Astrocyte (in vitro differentiated cells and primary cell): Measurements from ENCODE around the gene SLC6A9.

ENCODE experiments used
- EZH2 ChIP-seq: IDR thresholded peaks from 2 replicates; pipeline ENCODE4 v1.6.1; 2012; ENCODE audit warnings: mild to moderate bottlenecking, low read length, inconsistent platforms; ENCODE audit not compliant: insufficient read depth
- TF ChIP-seq, protein P1 (sequence below): IDR thresholded peaks from 2 replicates; pipeline ENCODE4 v1.5.1; 2011; ENCODE audit warnings: low read depth, mild to moderate bottlenecking, inconsistent platforms, low read length, moderate library complexity; ENCODE audit not compliant: insufficient read depth

DNA sequence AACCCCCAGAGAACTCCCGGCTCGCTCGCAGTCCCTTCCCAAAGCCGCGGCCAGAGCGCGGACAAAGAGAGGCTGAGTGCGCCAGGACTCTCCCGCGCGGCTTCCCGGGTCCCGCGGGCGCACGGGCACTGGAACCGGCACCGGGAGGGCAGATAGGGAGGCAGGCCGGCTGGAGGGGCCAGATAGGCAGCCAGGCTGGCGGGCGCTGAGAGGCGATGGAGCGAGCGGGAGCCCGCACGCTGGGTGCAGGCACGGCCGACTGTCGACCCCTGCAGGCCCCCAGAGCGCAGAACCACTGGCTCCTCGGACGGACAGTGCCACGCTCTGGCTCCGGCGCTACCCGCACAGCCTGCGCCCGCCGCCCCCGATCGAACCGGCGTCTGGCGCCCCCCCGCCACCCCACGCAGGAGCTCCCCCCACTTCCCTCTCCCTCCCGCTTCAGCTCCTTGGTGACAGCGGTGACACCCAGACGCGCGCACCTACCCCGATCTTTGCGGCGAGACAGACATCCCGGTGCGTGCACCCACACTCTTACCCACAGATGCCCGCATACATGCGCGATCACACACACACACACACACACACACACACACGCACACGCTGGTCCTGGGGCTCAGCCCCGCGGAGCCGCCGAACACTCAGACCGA, 534 bp downstream of the SLC6A9 start:
- TF ChIP-seq, protein P1, sequence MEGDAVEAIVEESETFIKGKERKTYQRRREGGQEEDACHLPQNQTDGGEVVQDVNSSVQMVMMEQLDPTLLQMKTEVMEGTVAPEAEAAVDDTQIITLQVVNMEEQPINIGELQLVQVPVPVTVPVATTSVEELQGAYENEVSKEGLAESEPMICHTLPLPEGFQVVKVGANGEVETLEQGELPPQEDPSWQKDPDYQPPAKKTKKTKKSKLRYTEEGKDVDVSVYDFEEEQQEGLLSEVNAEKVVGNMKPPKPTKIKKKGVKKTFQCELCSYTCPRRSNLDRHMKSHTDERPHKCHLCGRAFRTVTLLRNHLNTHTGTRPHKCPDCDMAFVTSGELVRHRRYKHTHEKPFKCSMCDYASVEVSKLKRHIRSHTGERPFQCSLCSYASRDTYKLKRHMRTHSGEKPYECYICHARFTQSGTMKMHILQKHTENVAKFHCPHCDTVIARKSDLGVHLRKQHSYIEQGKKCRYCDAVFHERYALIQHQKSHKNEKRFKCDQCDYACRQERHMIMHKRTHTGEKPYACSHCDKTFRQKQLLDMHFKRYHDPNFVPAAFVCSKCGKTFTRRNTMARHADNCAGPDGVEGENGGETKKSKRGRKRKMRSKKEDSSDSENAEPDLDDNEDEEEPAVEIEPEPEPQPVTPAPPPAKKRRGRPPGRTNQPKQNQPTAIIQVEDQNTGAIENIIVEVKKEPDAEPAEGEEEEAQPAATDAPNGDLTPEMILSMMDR: no peak
- TF ChIP-seq EZH2: no peak
